WTC11 (cell line): Measurements from ENCODE around the gene ZSCAN23. TPM values are rescaled to one million over a fixed set of nuclear protein-coding genes. Genes with fewer than 3 reads are reported as not detected.

Experiments
- ATAC-seq: fragments of 200-7000 bp; cut with Tn5 transposase; 2 replicates; pipeline ENCODE4 v1.10.0; 2021; ENCODE audit warnings: mild to moderate bottlenecking, moderate library complexity
- CTCF ChIA-PET: fragments of 300-600 bp; sonication (Branson Sonifier 250); formaldehyde crosslinking; loops from one replicate; lab custom pipeline; 2021; ENCODE audit warnings: antibody characterized with exemption; lab: Charles Lee
- POLR2A ChIA-PET: fragments of 350-600 bp; sonication (Branson Sonifier 250); formaldehyde crosslinking; loops from one replicate; lab custom pipeline; 2021; ENCODE audit warnings: antibody characterized with exemption; lab: Charles Lee
- DNase-seq: peaks from one replicate; pipeline ENCODE4 v3.0.0; 2021; ENCODE audit warnings: low spot score
- H3K27ac Mint-ChIP-seq: 2 replicates; pipeline ENCODE4 v1.8.0; 2021; ENCODE audit warnings: mixed read lengths
- H3K27me3 Mint-ChIP-seq: 2 replicates; pipeline ENCODE4 v1.8.0; 2021; ENCODE audit warnings: low read depth, mild to moderate bottlenecking, moderate library complexity, mixed read lengths
- H3K36me3 Mint-ChIP-seq: 2 replicates; pipeline ENCODE4 v1.8.0; 2021; ENCODE audit warnings: mixed read lengths
- H3K4me1 Mint-ChIP-seq: 2 replicates; pipeline ENCODE4 v1.8.0; 2022; ENCODE audit warnings: mixed read lengths
- H3K4me3 Mint-ChIP-seq: 2 replicates; pipeline ENCODE4 v1.8.0; 2021; ENCODE audit warnings: mild to moderate bottlenecking, moderate library complexity, mixed read lengths
- H3K9me3 Mint-ChIP-seq: 2 replicates; pipeline ENCODE4 v1.8.0; 2021; ENCODE audit warnings: mixed read lengths
- ATF1 ChIP-seq: sonication (generic); formaldehyde crosslinking; IDR thresholded peaks from 2 replicates; pipeline ENCODE4 v1.8.1; 2023; ENCODE audit warnings: mild to moderate bottlenecking, moderate library complexity, missing genetic modification reagents
- CBFB ChIP-seq: sonication (generic); formaldehyde crosslinking; IDR thresholded peaks from 2 replicates; pipeline ENCODE4 v1.8.1; 2022; ENCODE audit warnings: mild to moderate bottlenecking, low read depth, missing genetic modification reagents
- HMGA2 ChIP-seq: fragments of 250-450 bp; sonication (Bioruptor Pico); IDR thresholded peaks from 2 replicates; pipeline ENCODE4 v1.4.0; 2021; ENCODE audit warnings: mild to moderate bottlenecking, moderate library complexity
- JAZF1 ChIP-seq: fragments of 250-450 bp; sonication (Bioruptor Pico); IDR thresholded peaks from 2 replicates; pipeline ENCODE4 v1.9.0; 2021; ENCODE audit warnings: moderate library complexity, mild to moderate bottlenecking, inconsistent platforms
- NFATC4 ChIP-seq: fragments of 250-450 bp; sonication (Bioruptor Pico); IDR thresholded peaks from 2 replicates; pipeline ENCODE4 v1.9.0; 2021; ENCODE audit warnings: mild to moderate bottlenecking
- NFE2L1 ChIP-seq: sonication (generic); formaldehyde crosslinking; IDR thresholded peaks from 2 replicates; pipeline ENCODE4 v1.8.1; 2023; ENCODE audit warnings: missing genetic modification reagents
- NFYB ChIP-seq: sonication (generic); formaldehyde crosslinking; conservative IDR thresholded peaks from 2 replicates; pipeline ENCODE4 v1.8.0; 2022; ENCODE audit warnings: low read depth, missing genetic modification reagents
- NR2C2 ChIP-seq: sonication (generic); formaldehyde crosslinking; IDR thresholded peaks from 2 replicates; pipeline ENCODE4 v1.8.0; 2022; ENCODE audit warnings: mild to moderate bottlenecking, missing genetic modification reagents
- NR3C1 ChIP-seq: sonication (generic); formaldehyde crosslinking; conservative IDR thresholded peaks from 2 replicates; pipeline ENCODE4 v1.8.1; 2023; ENCODE audit warnings: low read depth, mild to moderate bottlenecking, missing genetic modification reagents
- PRRX2 ChIP-seq: fragments of 250-450 bp; sonication (Bioruptor Pico); IDR thresholded peaks from 2 replicates; pipeline ENCODE4 v1.8.0; 2021; ENCODE audit warnings: mild to moderate bottlenecking
- SMAD4 ChIP-seq: sonication (generic); formaldehyde crosslinking; IDR thresholded peaks from 2 replicates; pipeline ENCODE4 v1.8.0; 2022; ENCODE audit warnings: mild to moderate bottlenecking, missing genetic modification reagents
- TEAD1 ChIP-seq: sonication (generic); formaldehyde crosslinking; IDR thresholded peaks from 2 replicates; pipeline ENCODE4 v1.8.0; 2022; ENCODE audit warnings: mild to moderate bottlenecking, missing genetic modification reagents
- TEAD4 ChIP-seq: sonication (generic); formaldehyde crosslinking; IDR thresholded peaks from 2 replicates; pipeline ENCODE4 v1.8.0; 2022; ENCODE audit warnings: mild to moderate bottlenecking, missing genetic modification reagents
- ZNF138 ChIP-seq: sonication (generic); formaldehyde crosslinking; conservative IDR thresholded peaks from 2 replicates; pipeline ENCODE4 v1.8.1; 2022; ENCODE audit warnings: mild to moderate bottlenecking, moderate library complexity, missing genetic modification reagents
- ZNF219 ChIP-seq: sonication (generic); formaldehyde crosslinking; IDR thresholded peaks from 2 replicates; pipeline ENCODE4 v1.8.0; 2023; ENCODE audit warnings: missing genetic modification reagents, mild to moderate bottlenecking, borderline replicate concordance
- ZNF263 ChIP-seq: sonication (generic); formaldehyde crosslinking; IDR thresholded peaks from 2 replicates; pipeline ENCODE4 v1.8.1; 2022; ENCODE audit warnings: low read depth, mild to moderate bottlenecking, moderate library complexity, missing genetic modification reagents
- ZNF671 ChIP-seq: fragments of 250-450 bp; sonication (Bioruptor Pico); IDR thresholded peaks from 2 replicates; pipeline ENCODE4 v1.8.0; 2021; ENCODE audit warnings: mild to moderate bottlenecking
- total RNA-seq: library from RNA; stranded (reverse); gene quantifications from 3 replicates; pipeline ENCODE4 v1.2.3, GENCODE V29; 2021
- TF ChIP-seq, protein P1 (sequence below): sonication (generic); formaldehyde crosslinking; IDR thresholded peaks from 2 replicates; pipeline ENCODE4 v1.8.1; 2022; ENCODE audit warnings: low read depth, mild to moderate bottlenecking, moderate library complexity, missing genetic modification reagents, borderline replicate concordance
- TF ChIP-seq, protein P2 (sequence below): sonication (generic); formaldehyde crosslinking; IDR thresholded peaks from 2 replicates; pipeline ENCODE4 v1.8.0; 2022; ENCODE audit warnings: mild to moderate bottlenecking, missing genetic modification reagents
- TF ChIP-seq, protein P3 (sequence below): sonication (generic); formaldehyde crosslinking; IDR thresholded peaks from 2 replicates; pipeline ENCODE4 v1.8.1; 2022; ENCODE audit warnings: mild to moderate bottlenecking, missing genetic modification reagents, moderate library complexity, borderline replicate concordance
- TF ChIP-seq, protein P4 (sequence below): sonication (generic); formaldehyde crosslinking; IDR thresholded peaks from 2 replicates; pipeline ENCODE4 v1.8.0; 2023; ENCODE audit warnings: missing genetic modification reagents
- TF ChIP-seq, protein P5 (sequence below): sonication (generic); formaldehyde crosslinking; IDR thresholded peaks from 2 replicates; pipeline ENCODE4 v1.8.1; 2022; ENCODE audit warnings: missing genetic modification reagents, borderline replicate concordance
- TF ChIP-seq, protein P6 (sequence below): sonication (generic); formaldehyde crosslinking; IDR thresholded peaks from 2 replicates; pipeline ENCODE4 v1.8.1; 2023; ENCODE audit warnings: mild to moderate bottlenecking, missing genetic modification reagents

The ZSCAN23 gene
- total RNA-seq, 1 experiment from 2014 or later, result 8.7 TPM

DNA sequence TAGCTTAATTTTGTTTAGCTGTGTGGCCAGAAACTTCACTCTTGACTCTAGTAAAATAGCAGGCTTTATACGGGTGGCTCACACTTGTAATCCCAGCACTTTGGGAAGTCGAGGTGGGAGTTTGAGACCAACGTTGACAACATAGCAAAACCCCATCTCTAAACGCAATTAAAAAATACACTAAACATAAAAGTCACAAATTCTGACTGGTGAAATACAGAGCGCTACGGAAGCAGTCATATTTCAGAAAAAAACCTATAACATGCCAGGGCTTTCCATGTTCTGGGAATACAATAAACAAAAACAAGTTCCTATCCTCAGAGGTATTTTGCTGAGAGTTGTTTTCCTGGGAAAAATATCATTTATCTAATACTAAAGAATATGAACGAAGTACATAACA, 24.8 kb upstream of the ZSCAN23 start:
- ChIA-PET POLR2A (interaction anchor here (0.6 kb wide), 1 partner anchor 121 kb away, joined by 3 read pairs; no protein-coding TSS in a partner anchor), CTCF (interaction anchor here (1.2 kb wide), 1 partner anchor 21 kb away, joined by 4 read pairs; no protein-coding TSS in a partner anchor)
- DNase-seq (no peak), ATAC-seq (no peak)
- peaks cover 19% of the 10 kb centered on the region for H3K9me3 Mint-ChIP-seq
- no peak overlapping the region for H3K27ac Mint-ChIP-seq
- TF ChIP-seq HMGA2 (CRISPR knock-in tag) (no peak), NFE2L1 (no peak), NFATC4 (CRISPR knock-in tag) (no peak), TEAD4 (CRISPR knock-in tag) (no peak), TEAD1 (no peak), ZNF263 (no peak), ATF1 (CRISPR knock-in tag) (no peak), NFYB (CRISPR knock-in tag) (no peak), ZNF138 (CRISPR knock-in tag) (no peak), NR2C2 (CRISPR knock-in tag) (no peak), SMAD4 (CRISPR knock-in tag) (no peak)
- TF ChIP-seq, protein P1, sequence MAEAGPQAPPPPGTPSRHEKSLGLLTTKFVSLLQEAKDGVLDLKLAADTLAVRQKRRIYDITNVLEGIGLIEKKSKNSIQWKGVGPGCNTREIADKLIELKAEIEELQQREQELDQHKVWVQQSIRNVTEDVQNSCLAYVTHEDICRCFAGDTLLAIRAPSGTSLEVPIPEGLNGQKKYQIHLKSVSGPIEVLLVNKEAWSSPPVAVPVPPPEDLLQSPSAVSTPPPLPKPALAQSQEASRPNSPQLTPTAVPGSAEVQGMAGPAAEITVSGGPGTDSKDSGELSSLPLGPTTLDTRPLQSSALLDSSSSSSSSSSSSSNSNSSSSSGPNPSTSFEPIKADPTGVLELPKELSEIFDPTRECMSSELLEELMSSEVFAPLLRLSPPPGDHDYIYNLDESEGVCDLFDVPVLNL (CRISPR knock-in tag), result no peak
- TF ChIP-seq, protein P2, sequence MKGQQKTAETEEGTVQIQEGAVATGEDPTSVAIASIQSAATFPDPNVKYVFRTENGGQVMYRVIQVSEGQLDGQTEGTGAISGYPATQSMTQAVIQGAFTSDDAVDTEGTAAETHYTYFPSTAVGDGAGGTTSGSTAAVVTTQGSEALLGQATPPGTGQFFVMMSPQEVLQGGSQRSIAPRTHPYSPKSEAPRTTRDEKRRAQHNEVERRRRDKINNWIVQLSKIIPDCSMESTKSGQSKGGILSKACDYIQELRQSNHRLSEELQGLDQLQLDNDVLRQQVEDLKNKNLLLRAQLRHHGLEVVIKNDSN, result no peak
- TF ChIP-seq, protein P3, sequence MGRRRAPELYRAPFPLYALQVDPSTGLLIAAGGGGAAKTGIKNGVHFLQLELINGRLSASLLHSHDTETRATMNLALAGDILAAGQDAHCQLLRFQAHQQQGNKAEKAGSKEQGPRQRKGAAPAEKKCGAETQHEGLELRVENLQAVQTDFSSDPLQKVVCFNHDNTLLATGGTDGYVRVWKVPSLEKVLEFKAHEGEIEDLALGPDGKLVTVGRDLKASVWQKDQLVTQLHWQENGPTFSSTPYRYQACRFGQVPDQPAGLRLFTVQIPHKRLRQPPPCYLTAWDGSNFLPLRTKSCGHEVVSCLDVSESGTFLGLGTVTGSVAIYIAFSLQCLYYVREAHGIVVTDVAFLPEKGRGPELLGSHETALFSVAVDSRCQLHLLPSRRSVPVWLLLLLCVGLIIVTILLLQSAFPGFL, result no peak
- H3K27me3 Mint-ChIP-seq, result peaks cover 24% of the 10 kb centered on the region
- no peak overlapping the region for H3K4me3 Mint-ChIP-seq
- H3K36me3 Mint-ChIP-seq, result peaks cover 9% of the 10 kb centered on the region
- peaks cover 2% of the 10 kb centered on the region; the same call in 1 of the 2 replicates for H3K4me1 Mint-ChIP-seq

DNA sequence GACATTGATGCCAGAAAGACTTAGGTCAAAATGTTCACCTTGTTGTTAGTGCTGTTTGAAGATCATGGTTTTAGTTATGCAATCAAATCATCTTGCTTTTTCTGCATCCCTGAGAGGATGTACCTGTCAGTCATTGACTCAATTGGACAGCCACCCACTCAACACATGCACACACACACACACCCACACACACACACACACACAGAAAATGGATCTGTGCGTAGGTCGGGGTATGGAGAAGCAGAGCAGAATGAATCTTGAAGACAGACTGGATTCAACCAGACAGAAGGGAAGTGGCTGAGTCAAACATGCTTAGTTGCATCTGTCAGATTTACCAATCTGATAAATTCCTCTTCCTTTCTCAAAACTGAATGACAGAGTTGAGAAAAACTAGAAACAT, 19.1 kb upstream of the ZSCAN23 start:
- no peaks in the 10 kb centered on the region for H3K36me3 Mint-ChIP-seq
- ATAC-seq, result no peak
- CTCF ChIA-PET, result no interaction called here

More for the DNA sequence above, 19.1 kb upstream of the ZSCAN23 start:
- H3K9me3 Mint-ChIP-seq, result peaks cover under 1% of the 10 kb centered on the region
- POLR2A ChIA-PET, result no interaction called here
- DNase-seq, result no peak
- H3K27ac Mint-ChIP-seq, result no peak overlapping the region
- TF ChIP-seq, protein P2, result no peak
- TF ChIP-seq NFATC4 (CRISPR knock-in tag) (no peak), ZNF138 (CRISPR knock-in tag) (no peak), ZNF219 (no peak), JAZF1 (CRISPR knock-in tag) (no peak), TEAD1 (no peak), ZNF671 (CRISPR knock-in tag) (no peak), CBFB (CRISPR knock-in tag) (no peak), NR3C1 (CRISPR knock-in tag) (no peak), PRRX2 (CRISPR knock-in tag) (no peak)
- TF ChIP-seq, protein P4, sequence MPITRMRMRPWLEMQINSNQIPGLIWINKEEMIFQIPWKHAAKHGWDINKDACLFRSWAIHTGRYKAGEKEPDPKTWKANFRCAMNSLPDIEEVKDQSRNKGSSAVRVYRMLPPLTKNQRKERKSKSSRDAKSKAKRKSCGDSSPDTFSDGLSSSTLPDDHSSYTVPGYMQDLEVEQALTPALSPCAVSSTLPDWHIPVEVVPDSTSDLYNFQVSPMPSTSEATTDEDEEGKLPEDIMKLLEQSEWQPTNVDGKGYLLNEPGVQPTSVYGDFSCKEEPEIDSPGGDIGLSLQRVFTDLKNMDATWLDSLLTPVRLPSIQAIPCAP (CRISPR knock-in tag), result no peak
- TF ChIP-seq, protein P5, sequence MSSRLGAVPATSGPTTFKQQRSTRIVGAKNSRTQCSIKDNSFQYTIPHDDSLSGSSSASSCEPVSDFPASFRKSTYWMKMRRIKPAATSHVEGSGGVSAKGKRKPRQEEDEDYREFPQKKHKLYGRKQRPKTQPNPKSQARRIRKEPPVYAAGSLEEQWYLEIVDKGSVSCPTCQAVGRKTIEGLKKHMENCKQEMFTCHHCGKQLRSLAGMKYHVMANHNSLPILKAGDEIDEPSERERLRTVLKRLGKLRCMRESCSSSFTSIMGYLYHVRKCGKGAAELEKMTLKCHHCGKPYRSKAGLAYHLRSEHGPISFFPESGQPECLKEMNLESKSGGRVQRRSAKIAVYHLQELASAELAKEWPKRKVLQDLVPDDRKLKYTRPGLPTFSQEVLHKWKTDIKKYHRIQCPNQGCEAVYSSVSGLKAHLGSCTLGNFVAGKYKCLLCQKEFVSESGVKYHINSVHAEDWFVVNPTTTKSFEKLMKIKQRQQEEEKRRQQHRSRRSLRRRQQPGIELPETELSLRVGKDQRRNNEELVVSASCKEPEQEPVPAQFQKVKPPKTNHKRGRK (CRISPR knock-in tag), result no peak
- TF ChIP-seq, protein P1 (CRISPR knock-in tag), result no peak
- TF ChIP-seq, protein P6, sequence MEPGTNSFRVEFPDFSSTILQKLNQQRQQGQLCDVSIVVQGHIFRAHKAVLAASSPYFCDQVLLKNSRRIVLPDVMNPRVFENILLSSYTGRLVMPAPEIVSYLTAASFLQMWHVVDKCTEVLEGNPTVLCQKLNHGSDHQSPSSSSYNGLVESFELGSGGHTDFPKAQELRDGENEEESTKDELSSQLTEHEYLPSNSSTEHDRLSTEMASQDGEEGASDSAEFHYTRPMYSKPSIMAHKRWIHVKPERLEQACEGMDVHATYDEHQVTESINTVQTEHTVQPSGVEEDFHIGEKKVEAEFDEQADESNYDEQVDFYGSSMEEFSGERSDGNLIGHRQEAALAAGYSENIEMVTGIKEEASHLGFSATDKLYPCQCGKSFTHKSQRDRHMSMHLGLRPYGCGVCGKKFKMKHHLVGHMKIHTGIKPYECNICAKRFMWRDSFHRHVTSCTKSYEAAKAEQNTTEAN (CRISPR knock-in tag), result no peak
- TF ChIP-seq, protein P3, result no peak
- peaks cover 60% of the 10 kb centered on the region for H3K27me3 Mint-ChIP-seq
- no peaks in the 10 kb centered on the region for H3K4me1 Mint-ChIP-seq
- no peak overlapping the region for H3K4me3 Mint-ChIP-seq
